Right renal cortex interstitium (tissue), 3 donors: Measurements from ENCODE around the gene DACH1. TPM values are rescaled to one million over a fixed set of nuclear protein-coding genes. Genes with fewer than 3 reads are reported as not detected.

Source experiments
- DNase-seq, 3 donors: peaks; one replicate each; pipeline ENCODE4 v3.0.0-alpha.2; 2013; ENCODE audit warnings: low read depth in 3 of 3, low spot score in 2 of 3
- polyA plus RNA-seq, 3 donors: library from polyadenylated mRNA; unstranded; fragments of 120-200 nt; gene quantifications; one replicate each; pipeline ENCODE4 v1.2.1, GENCODE V29; 2013; ENCODE audit not compliant: insufficient read length in 3 of 3

Gene DACH1
- polyA plus RNA-seq, 3 donors = 104 to 121 (median 109) TPM

GRCh38 chr13:71456136-71456535 is 410.9 kb downstream of the DACH1 start:
- DNase-seq = no peak

- DNase-seq = no peak
These were observed 412.5 kb downstream of the DACH1 start for GRCh38 chr13:71454509-71454908.

- peak; percentile 39 to 41 (median 40) for DNase-seq
These were observed 418.8 kb downstream of the DACH1 start for GRCh38 chr13:71448080-71448630.

GRCh38 chr13:71437704-71438103 is 429.3 kb downstream of the DACH1 start:
- DNase-seq = no peak

- DNase-seq = no peak
These were observed 436.3 kb downstream of the DACH1 start for GRCh38 chr13:71430681-71431080.

GRCh38 chr13:71417205-71417604 is 449.8 kb downstream of the DACH1 start:
- no peak for DNase-seq

GRCh38 chr13:71412231-71412630 is 454.8 kb downstream of the DACH1 start:
- DNase-seq = no peak

- no peak for DNase-seq
These were observed 458.6 kb downstream of the DACH1 start for GRCh38 chr13:71408416-71408815.

- no peak for DNase-seq
These were observed 467.3 kb downstream of the DACH1 start for GRCh38 chr13:71399631-71400215.

- DNase-seq = no peak
These were observed 470.9 kb downstream of the DACH1 start for GRCh38 chr13:71396149-71396548.

- DNase-seq = no peak
These were observed 472.0 kb downstream of the DACH1 start for GRCh38 chr13:71395053-71395452.

GRCh38 chr13:71394176-71394575 is 472.8 kb downstream of the DACH1 start:
- no peak for DNase-seq
